HUDEP-2 (cell line): ENCODE data around the gene SDSL.

Source experiments
- DNase-seq, 76 experiments: peaks; one replicate each; lab custom pipeline; 2025; ENCODE audit not compliant: unreplicated experiment in 76 of 76; lab: John Stamatoyannopoulos, UW

Gene SDSL

DNA sequence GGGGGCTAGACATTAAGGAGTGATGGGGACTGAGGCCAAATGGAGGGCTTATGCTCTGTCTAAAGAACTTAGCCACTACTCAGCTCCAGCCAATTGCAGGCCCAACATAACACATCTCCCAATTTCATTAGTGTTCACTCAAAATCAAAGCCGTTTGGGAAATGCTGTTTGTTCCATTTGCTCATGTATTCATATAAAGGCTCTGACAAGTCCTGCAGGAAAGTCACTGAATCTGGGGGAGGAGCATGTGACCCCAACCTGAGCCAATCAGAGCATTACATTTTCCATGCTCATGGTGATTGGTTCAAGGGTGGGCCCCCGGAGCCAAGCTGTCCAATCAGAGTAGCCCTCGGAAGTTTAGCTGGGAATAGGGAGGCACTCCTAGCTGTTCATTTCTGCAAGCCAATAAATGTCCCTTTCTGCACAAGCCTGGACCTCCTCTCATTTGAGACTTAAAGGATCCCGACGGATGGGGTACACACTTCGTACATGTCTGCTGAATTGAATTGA lies 20.9 kb downstream of the SDSL start:
- no peak for DNase-seq

DNA sequence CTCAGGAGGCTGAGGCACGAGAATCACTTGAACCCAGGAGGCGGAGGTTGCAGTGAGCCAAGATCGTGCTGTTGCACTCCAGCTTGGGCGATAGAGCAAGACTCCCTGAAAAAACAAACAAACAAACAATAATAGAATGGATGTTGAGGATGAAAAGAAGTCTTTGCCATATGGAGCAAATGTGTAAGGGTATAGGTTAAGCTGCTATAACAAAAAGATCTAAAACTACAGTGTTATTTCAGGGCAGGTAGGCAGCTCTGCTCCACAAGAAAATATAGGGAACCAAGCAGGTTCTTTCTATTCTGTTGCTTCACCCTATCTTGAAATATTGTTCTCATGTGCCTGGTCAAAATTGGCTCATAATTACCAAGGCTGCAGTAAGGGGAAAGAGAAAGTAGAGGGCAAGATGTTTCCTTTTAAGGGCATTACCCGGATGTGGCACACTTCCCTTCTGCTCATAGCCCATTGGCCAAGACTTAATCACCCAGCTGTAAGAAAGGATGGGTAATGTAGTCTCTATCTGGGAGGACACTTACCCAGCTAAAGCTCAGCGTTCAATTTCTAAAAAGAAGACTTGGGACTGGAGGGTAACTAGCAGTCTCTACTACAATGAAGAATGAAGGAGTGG lies 23.5 kb downstream of the SDSL start:
- peak in 1 of 76 experiments; percentile 4 for DNase-seq

DNA sequence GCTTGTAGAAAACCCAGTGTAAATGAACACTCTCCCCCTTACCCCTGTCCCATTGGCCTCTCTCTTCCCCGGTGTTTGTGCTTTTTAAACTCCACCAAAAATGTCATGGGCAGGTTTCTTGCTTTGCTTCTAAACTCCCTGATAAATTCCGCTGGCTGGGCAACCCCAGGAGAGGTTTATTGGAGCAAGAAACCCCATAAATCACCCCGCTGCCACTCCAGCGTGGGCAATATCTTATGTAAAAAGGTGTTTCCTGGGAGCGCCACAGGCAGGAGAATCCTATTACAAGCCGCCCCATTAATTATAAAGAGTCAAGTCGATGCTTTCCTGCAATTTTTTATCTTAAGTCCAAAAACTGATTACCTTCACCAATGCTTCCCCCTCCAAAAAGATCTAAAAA lies 26.7 kb downstream of the SDSL start:
- no peak for DNase-seq

DNA sequence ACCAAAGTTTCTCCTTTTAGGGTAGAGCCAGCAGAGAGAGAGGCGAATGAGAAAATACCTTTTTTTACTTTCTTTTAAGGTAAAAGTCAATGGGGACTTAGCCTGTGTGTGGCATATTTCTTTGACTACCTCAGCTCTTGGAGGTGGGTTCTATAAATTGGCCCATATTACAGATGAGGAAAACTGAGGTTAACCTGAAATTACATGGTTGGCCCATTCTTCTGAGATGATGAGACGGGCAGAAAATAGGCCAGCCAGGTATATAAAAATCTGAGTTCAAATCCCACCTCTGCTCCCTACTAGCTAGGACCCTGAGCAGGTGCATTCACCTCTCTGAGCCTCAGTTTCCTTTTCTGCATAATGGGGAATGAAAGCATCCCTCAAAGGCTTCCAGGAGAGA lies 27.1 kb downstream of the SDSL start:
- no peak for DNase-seq

DNA sequence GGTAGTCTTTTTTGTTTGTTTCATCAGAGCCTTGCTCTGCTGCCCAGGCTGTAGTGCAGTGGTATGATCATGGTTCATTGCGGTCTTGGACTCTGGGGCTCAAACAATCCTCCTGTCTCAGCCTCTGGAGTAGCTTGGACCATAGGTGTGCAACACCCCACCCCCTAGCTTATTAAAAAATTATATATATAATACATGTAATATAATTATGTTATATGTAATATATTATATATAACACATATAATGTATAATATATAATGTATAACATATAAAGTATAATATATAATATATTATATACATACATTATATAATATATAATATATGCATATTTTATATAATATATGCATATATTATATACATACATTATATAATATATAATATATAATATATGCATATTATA lies 27.7 kb downstream of the SDSL start:
- DNase-seq, result no peak

DNA sequence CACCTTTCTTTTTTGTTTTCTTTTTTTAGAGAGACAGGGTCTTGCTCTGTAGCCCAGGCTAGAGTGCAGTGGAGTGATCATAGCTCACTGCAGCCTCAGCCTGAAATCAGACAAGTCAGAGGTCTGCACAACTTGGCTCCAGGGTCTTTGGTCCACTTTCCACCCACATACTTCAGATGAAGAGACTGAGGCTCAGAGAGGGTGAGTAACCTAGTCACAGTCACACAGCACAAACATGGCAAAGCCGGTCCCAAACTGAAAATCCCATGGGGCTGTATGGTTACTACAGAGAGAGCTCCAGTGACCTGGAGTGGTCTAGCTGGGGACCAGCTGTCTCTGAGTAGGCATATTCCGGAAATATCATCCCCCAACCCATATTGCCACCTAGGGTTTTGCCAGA lies 30.3 kb downstream of the SDSL start:
- no peak for DNase-seq

DNA sequence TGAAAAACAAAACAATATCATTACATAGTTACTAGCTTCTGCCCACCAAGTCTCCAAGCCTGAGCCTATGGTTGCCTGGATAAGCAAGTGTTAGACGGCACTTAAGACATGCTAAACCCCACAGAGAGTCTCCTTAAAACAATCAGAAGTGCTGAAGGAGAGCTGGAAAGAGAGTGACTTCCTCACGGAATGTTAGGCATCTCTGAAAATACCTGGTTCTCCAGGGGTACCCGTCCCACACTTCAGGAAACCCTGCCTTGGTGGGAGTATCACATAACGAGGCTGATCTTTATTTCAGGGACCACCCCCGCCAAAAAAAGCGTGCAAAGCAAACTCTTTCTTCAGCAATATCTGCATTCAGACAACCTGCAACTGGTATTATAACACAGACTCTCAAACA lies 31.1 kb downstream of the SDSL start:
- no peak for DNase-seq

DNA sequence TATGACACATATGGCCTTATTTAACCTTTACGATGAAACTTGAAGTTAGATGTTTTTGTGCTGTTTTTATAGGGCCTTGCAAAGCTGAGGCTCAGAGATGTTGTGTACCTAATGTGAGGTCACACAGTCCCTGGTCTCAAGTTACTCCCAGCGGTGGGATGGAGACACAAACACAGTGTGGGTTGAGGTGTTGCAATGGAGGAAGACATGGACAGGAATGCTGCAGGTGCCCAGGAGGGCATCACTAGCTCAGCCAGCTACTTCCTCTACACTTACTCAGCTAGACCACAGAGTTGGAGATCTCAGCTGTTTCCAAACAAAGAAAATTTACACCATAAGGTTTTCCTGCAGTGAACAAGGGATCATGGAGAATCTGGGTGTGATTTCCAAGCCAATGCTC lies 34.0 kb downstream of the SDSL start:
- no peak for DNase-seq

DNA sequence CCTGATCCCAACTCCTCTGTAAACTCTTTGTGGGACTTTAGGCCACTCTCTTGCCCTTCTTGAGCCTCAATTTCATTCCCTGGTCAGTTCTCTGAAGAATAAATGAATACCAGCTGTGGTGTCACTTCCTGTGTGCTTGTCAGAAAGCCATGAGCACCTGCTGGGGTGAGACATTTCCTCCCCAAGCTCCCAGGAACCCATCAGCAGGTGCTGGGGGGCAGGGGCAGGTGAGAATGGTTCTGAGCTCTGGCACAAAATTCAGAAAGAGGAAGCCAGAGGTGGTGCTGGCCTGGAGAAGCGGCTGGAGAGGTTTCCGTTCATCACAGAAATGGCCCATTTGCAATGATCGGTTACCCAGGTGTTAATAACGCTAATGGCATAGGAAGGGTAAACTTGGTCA lies 34.6 kb downstream of the SDSL start:
- DNase-seq, result no peak

DNA sequence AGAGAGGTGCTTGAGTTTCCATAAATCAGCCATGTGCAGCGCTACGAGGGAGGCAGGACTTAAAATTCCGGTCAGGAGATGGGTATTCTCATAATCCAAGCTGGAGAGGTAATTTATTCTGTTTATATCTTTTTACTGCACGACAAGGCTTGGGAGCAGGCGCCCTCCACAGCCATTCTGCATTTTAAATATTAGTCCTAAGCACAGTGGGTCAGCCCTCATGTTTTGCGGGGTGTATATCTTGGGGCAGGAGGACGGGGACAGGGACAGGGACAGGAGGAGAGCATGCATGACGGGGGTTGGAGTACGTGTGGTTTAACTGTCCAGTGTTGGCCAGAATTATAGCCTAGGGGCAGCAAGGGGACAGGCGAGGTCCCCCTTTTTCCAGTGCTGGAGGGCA lies 35.0 kb downstream of the SDSL start:
- no peak for DNase-seq

DNA sequence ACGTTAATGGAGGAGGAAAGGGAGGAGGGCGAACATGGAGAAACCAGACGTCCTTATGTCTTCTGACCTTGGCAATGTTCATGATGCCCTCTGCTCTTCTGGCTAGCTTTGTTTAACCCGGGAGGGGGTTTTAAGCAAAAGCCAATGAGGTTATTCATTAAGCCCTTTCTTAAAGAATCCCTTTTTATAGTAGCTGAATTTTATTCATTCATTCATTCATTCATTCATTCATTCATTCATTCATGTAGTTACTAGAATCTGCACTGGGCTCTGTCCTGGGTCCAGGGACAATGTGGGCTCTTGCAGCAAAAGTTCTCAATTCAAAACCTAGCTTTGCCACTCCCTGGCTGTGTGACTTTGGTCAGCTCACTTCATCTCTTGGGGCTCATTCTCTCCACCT lies 35.5 kb downstream of the SDSL start:
- no peak for DNase-seq

DNA sequence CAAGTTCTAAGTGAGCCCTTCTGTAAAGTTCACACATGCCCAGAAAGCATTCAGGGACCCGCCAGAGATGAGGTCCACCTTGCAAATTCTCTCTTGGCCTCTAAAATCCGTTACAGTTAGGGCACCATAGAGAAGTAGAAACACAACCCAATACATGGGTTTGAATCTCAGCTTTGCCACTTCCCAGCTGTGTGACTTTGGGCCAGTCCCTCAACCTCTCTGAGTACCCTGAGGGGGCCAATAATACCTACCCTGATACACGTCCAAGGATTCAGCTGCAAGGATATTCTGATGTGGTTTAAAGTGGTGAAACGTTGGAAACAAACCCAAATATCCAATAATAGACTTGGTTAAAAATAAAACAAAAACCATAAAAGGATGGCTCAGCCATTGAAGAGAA lies 37.8 kb downstream of the SDSL start:
- DNase-seq, result no peak

DNA sequence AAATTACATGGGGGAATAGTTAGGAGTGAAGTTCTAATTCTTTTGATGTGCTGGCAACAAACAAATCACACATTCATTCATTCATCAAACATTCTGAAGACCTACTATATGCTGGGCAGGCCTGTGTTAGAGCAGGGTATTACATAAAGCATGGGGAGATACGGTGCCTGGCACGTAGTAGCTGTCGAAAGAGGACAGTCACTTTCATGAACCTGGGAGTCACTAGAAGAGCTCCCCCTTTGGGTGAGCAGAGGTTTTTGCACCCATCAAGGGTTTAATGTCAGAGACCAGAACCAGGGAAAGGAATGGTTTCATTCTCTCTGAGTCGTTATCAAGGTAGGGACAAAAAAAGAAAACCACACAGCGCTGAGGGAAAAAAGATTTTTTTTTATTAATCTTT lies 39.5 kb downstream of the SDSL start:
- peak in 35 of 76 experiments; percentile 2 to 58 (median 31) for DNase-seq

DNA sequence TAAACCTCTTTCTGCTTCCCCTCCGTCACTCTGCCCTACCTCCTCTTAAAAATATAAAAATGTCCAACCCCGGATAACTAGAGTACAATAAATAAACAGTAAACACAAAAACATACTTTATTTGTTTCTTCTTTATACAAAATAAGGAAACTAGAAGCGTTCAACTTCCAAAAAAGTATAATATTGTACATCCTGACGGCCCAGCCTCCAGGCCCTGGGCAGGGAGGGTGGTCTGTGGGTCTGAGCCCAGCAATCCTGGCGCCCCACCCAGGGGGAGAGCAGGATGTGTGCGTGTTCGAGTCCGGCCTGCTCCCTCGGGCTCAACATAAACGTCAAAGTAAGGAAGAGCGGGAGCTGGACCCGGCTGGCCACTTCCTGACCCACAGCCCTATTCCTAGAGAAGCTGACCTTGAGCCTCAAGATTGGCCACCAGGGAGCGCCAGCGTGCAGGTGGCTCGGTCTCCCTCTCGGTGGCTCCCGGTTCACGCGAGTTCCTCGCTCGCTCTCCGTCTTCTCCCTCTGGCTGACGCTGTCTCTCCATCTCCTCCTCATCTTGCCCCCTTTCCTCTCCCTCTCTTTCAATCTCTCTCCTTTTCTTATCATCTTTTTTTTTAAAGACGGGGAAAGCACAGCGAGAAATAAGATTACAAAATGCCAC lies 40.1 kb downstream of the SDSL start:
- DNase-seq, result peak in 62 of 76 experiments; percentile 9 to 74 (median 50)

DNA sequence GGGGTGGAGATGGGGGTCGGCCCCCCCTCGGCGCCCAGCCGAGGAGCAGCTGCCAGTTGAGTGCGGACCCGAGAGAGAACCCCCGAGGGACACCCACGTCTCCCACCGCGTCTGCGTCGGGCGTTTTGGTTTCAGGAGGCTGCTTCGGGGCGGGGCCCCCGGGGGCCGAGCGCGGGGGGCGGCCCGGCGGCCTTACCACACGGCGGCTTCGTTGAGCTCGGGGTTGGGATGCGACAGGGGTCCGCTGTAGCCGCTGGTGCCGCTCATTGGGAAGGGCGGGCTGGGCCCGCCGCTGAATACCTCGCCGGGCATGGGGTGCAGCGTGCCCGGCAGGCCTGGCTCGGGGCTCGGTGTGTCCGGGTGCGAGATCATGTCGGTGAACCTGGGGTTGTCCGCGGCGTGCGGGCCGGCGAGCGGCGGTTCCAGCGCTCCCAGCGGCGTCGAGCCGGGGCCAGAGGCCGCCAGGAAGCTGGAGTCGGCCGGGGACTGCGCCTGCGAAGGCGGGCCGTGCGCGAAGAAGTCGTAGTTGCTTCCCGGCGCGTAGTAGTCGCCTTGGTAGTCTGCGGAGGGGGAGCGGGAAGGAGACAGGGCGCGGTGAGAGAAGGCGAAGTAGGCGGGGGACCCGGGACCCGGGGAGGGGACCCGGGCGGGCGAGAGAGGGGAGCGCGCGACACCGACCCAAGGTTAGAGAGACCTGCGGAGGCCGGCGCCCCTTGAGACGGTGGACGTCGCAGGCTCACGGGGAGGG lies 41.0 kb downstream of the SDSL start:
- no peak for DNase-seq

DNA sequence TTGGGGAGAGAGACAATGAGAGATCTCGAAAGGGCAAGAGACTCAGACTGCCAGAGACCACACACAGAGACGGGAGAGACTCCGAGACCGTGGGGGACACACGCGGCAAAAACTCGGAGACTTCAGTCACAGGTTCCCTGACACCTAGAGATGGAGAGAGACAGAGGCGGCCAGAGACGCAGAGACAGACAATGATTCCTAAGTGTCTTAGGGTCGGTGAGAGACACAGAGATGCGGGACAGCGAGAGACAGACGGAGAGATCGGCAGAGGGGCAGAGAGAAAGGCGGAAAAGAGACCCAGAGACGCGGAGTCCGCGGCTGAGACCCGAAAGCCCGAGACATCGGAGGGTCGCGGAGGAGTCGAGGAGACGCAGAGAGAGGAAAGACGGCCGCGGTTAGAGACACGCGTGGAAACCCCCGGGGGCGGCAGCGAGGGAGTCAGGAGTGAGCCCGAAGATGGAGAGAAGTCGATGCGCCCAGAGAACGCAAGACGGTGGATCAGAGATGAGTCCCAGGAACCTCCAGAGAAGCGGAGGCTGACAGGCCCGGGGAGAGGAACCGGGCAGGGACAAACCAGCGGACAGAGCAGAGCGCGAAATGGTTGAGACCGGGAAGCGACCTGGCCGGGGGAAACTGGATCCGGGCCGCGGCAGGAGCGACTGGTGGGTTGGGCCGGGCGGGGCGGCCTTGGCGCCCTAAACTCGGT lies 41.7 kb downstream of the SDSL start:
- DNase-seq, result peak in 1 of 76 experiments; percentile 21

DNA sequence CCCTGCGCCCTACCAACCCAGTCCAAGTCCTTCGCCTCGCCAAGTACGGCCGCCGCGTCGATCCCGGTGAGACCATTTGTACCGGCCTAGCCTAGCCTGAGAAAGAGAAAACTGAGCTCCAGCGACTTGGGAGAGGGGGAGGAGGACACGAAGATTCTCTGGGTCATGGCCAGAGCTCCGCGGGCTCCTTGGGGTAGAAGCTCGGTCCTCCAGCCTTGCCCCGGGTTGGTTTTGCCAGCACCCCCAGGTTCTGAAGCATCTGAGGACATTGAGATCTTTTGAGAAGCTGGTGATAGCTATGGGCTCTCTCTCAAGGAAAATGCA lies 42.2 kb downstream of the SDSL start:
- no peak for DNase-seq

DNA sequence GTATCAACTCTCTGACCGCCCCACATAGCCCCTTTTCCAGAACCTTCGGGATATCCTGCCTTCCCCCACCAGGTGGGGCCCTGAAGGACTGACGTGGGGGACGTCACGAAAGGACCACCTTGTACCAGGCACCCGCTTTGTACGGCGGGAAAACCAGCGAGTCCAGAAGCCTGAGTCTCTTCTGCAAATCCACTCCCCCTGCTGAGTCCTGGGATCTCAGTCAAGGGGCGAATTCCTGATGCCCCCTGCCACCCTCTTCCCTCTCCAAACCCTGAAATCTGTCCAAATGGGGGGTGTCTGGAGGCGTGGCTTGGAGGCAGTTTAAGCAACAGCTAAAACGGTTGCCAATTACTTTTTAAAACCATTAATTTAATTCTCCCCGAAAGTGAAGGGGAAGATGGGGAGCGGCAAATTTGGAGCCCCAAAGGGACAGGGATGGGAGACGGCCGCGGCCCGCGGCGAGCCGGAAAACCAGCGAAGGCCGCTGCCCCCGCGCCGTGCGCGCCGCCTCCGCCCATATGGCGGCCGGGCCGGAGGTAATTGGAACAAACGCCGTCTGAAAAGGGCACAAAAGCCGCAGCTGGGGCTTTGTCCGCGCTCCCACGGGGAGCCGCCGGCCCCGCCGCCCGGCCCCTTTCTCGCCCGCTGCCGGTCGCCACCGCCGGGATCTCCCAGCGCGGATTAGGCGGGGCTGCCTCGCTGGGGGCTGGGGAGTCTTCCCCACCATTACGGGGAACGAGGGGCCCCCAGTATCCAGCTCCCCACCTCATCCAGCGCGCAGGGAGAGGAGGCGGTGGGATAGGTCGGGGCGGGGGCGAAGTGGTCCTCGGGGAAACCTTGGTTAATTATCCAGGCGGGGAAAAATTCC lies 42.9 kb downstream of the SDSL start:
- no peak for DNase-seq

DNA sequence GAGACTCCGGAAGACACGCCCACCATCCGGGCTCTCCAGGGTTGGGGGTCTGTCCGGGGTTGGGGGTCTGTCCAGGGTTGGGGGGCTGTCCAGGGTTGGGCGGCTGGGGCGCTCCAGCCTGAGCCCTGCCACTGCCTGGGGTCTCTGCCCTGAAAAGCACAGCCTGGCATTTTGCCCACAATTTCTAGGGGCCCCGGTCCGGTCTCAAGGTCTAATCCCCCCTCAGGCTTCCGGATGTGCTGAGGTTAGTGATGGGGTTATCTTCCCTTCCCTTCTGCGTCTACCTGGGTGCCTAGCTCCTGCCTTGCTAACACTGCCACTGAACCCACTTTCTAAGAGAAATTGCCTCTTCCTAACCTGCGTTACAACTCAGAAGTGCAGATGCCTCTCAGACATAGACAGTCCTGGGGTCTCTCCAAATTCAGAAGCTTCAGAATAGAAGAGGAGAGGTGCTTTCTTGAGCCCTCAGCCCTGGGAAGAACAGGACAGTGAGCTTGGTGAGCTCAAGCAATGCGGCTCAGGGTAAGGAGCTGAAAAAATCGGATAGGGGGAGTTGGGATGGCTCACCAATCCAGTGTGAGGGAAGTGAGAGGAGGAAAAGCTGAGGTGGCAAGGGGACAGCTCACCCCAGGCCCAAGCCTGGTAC lies 43.8 kb downstream of the SDSL start:
- no peak for DNase-seq
